Peyer's patch (tissue), 4 donors: ENCODE measurements around the gene FAM111A. TPM values are rescaled to one million over a fixed set of nuclear protein-coding genes. Genes with fewer than 3 reads are reported as not detected.
A peak's percentile ranks its signal among the peaks of the same experiment; 100 is the strongest.

Experiments
- DNase-seq, 3 donors: peaks; one replicate each; pipeline ENCODE4 v3.0.0-alpha.2; 2017 to 2019
- H3K27ac ChIP-seq, 4 donors: fragments of 200-600 bp; sonication (generic); one replicate each; pipeline ENCODE4 v1.5.1; 2016 to 2019
- H3K27me3 ChIP-seq, 2 donors: fragments of 200-600 bp; sonication (generic); one replicate each; pipeline ENCODE4 v1.5.1; 2019
- H3K36me3 ChIP-seq, 3 donors: fragments of 200-600 bp; sonication (generic); one replicate each; pipeline ENCODE4 v1.5.1; 2016 to 2019
- H3K4me1 ChIP-seq, 4 donors: fragments of 200-600 bp; sonication (generic); one replicate each; pipeline ENCODE4 v1.5.1; 2016 to 2019
- H3K4me3 ChIP-seq, 4 donors: fragments of 200-600 bp; sonication (generic); 1 replicate in 3 of 4; 2 replicates in 1 of 4; pipeline ENCODE4 v1.5.1; 2016 to 2019; ENCODE audit warnings: mild to moderate bottlenecking in 1 of 4
- H3K9me3 ChIP-seq, 4 donors: fragments of 200-600 bp; sonication (generic); one replicate each; pipeline ENCODE4 v1.5.1; 2016 to 2019; ENCODE audit warnings: mild to moderate bottlenecking in 1 of 4
- POLR2A ChIP-seq, 2 donors: fragments of 450-650 bp; IDR thresholded peaks; one replicate each; pipeline ENCODE4 v1.5.1; 2017; ENCODE audit warnings: antibody characterized with exemption in 2 of 2, mild to moderate bottlenecking in 2 of 2, moderate library complexity in 2 of 2
- total RNA-seq, 4 donors: library from RNA; depleted of rRNA; stranded (reverse); fragments of >200 nt; gene quantifications; one replicate each; pipeline ENCODE4 v1.1.0, GENCODE V29; 2016
- TF ChIP-seq, protein P1 (sequence below), 6 experiments: fragments of 450-650 bp in 4 of 6; fragments of 200-600 bp in 2 of 6; sonication (generic) in 1 of 6; IDR thresholded peaks; one replicate each; pipeline ENCODE4 v1.5.1; 2017 to 2019; ENCODE audit warnings: antibody characterized with exemption in 6 of 6, mild to moderate bottlenecking in 3 of 6, moderate library complexity in 1 of 6

Gene FAM111A
- total RNA-seq, 4 donors from 2014 or later = 43.0 to 96.6 (median 68.5) TPM

GRCh38 chr11:59141191-59141590, 1.5 kb upstream of the FAM111A start:
- no peak overlapping the region for H3K27ac ChIP-seq

GRCh38 chr11:59141673-59142460, 789 bp upstream of the FAM111A start:
- no peak for DNase-seq
- TF ChIP-seq, protein P1, sequence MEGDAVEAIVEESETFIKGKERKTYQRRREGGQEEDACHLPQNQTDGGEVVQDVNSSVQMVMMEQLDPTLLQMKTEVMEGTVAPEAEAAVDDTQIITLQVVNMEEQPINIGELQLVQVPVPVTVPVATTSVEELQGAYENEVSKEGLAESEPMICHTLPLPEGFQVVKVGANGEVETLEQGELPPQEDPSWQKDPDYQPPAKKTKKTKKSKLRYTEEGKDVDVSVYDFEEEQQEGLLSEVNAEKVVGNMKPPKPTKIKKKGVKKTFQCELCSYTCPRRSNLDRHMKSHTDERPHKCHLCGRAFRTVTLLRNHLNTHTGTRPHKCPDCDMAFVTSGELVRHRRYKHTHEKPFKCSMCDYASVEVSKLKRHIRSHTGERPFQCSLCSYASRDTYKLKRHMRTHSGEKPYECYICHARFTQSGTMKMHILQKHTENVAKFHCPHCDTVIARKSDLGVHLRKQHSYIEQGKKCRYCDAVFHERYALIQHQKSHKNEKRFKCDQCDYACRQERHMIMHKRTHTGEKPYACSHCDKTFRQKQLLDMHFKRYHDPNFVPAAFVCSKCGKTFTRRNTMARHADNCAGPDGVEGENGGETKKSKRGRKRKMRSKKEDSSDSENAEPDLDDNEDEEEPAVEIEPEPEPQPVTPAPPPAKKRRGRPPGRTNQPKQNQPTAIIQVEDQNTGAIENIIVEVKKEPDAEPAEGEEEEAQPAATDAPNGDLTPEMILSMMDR (IDR thresholded peaks at IDR 0.05) = no peak
- TF ChIP-seq POLR2A (IDR thresholded peaks at IDR 0.05) = no peak
- Histone ChIP-seq H3K4me3 (peak overlapping the region; percentile 54 to 90 (median 64)), H3K36me3 (no peaks in the 10 kb centered on the region), H3K27ac (peak overlapping the region; percentile 86 to 98 (median 89)), H3K27me3 (no peaks in the 10 kb centered on the region), H3K9me3 (no peaks in the 10 kb centered on the region), H3K4me1 (peaks cover 0 to 15% (median 7%) of the 10 kb centered on the region in 4 donors)

More at GRCh38 chr11:59141191-59141590, 1.5 kb upstream of the FAM111A start:
- Histone ChIP-seq H3K4me3 (no peak overlapping the region), H3K27me3 (no peaks in the 10 kb centered on the region), H3K9me3 (no peaks in the 10 kb centered on the region), H3K36me3 (no peaks in the 10 kb centered on the region), H3K4me1 (peaks cover 0 to 15% (median 7%) of the 10 kb centered on the region in 4 donors)
- TF ChIP-seq, protein P1 (IDR thresholded peaks at IDR 0.05) = no peak
- no peak for TF ChIP-seq POLR2A (IDR thresholded peaks at IDR 0.05)
- no peak for DNase-seq

DNA sequence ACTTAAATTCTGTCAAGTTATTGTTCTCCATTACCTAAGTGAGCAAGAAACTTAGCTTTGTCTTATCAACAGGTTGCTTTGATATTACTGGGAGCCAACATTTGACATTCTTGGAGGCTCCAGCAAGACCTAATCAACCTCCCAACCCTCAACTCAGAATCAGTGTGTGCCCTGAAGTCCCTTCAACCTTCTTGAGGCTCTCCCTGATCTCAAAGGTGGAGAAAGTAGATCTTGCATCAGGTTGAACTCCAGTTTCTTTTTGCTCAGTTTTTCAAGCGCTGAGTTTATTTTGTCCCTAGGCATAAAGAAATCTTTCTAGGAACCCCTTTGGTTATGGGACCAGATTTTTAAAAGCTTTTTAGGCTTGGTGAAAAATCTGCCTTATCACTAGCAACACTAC, 1.4 kb downstream of the FAM111A start:
- Histone ChIP-seq H3K27me3 (no peaks in the 10 kb centered on the region), H3K4me1 (peaks cover 0 to 15% (median 7%) of the 10 kb centered on the region in 4 donors), H3K36me3 (peaks cover 0 to 5% (median 0%) of the 10 kb centered on the region in 3 donors), H3K27ac (peak overlapping the region; percentile 86 to 98 (median 89)), H3K4me3 (peak overlapping the region; percentile 42 to 90 (median 60)), H3K9me3 (no peaks in the 10 kb centered on the region)
- TF ChIP-seq, protein P1 (IDR thresholded peaks at IDR 0.05) = no peak
- TF ChIP-seq POLR2A (IDR thresholded peaks at IDR 0.05) = no peak
- DNase-seq = no peak

GRCh38 chr11:59144579-59145345, 2.1 kb downstream of the FAM111A start:
- Histone ChIP-seq H3K27me3 (no peaks in the 10 kb centered on the region), H3K27ac (peak overlapping the region; percentile 86 to 98 (median 89)), H3K9me3 (no peaks in the 10 kb centered on the region), H3K4me1 (peaks cover 0 to 15% (median 7%) of the 10 kb centered on the region in 4 donors), H3K4me3 (peak overlapping the region; percentile 42 to 90 (median 60)), H3K36me3 (peaks cover 0 to 12% (median 0%) of the 10 kb centered on the region in 3 donors)
- no peak for TF ChIP-seq POLR2A (IDR thresholded peaks at IDR 0.05)
- TF ChIP-seq, protein P1 (IDR thresholded peaks at IDR 0.05) = peak in 2 of 6 experiments; percentile 1 to 8
- peak; percentile 73 to 91 (median 86) for DNase-seq

- peak overlapping the region; percentile 86 to 98 (median 89) for H3K27ac ChIP-seq
Observed at GRCh38 chr11:59145534-59145933, 2.9 kb downstream of the FAM111A start.

More at GRCh38 chr11:59145534-59145933, 2.9 kb downstream of the FAM111A start:
- no peaks in the 10 kb centered on the region for H3K27me3 ChIP-seq
- no peaks in the 10 kb centered on the region for H3K9me3 ChIP-seq
- H3K36me3 ChIP-seq = peaks cover 0 to 18% (median 0%) of the 10 kb centered on the region in 3 donors
- H3K4me1 ChIP-seq = peaks cover 0 to 15% (median 7%) of the 10 kb centered on the region in 4 donors
- H3K4me3 ChIP-seq = no peak overlapping the region
- DNase-seq = no peak
- TF ChIP-seq, protein P1 (IDR thresholded peaks at IDR 0.05) = no peak
- TF ChIP-seq POLR2A (IDR thresholded peaks at IDR 0.05) = no peak
